Uterus (tissue), 4 donors: ENCODE results near the gene MFSD11. TPM values are rescaled to one million over a fixed set of nuclear protein-coding genes. Genes with fewer than 3 reads are reported as not detected.

Experiments
- DNase-seq, 2 donors: peaks; one replicate each; pipeline ENCODE4 v3.0.0-alpha.2; 2019 to 2020
- H3K27ac ChIP-seq, 2 donors: fragments of 200-600 bp; sonication (generic); 1 replicate in 1 of 2; 2 replicates in 1 of 2; pipeline ENCODE4 v1.5.1; 2016 to 2018
- H3K27me3 ChIP-seq, 2 donors: fragments of 200-600 bp; sonication (generic); one replicate each; pipeline ENCODE4 v1.5.1; 2018 to 2019; ENCODE audit warnings: control low read depth in 1 of 2
- H3K36me3 ChIP-seq, 2 donors: fragments of 200-600 bp; sonication (generic); one replicate each; pipeline ENCODE4 v1.5.1; 2019; ENCODE audit warnings: control low read depth in 1 of 2
- H3K4me1 ChIP-seq, 2 donors: fragments of 200-600 bp; sonication (generic); one replicate each; pipeline ENCODE4 v1.5.1; 2018 to 2019; ENCODE audit warnings: control low read depth in 1 of 2
- H3K4me3 ChIP-seq, 2 donors: fragments of 200-600 bp; sonication (generic); 1 replicate in 1 of 2; 2 replicates in 1 of 2; pipeline ENCODE4 v1.5.1; 2018 to 2019; ENCODE audit warnings: mild to moderate bottlenecking in 1 of 2
- H3K9me3 ChIP-seq, 2 donors: fragments of 200-600 bp; sonication (generic); one replicate each; pipeline ENCODE4 v1.5.1; 2019; ENCODE audit warnings: control low read depth in 1 of 2
- POLR2A ChIP-seq, 2 donors: fragments of 450-650 bp; IDR thresholded peaks; one replicate each; pipeline ENCODE4 v1.6.1; 2016; ENCODE audit warnings: antibody characterized with exemption in 2 of 2, mild to moderate bottlenecking in 1 of 2, moderate library complexity in 1 of 2
- intact Hi-C: fragments of 100-400 bp; cut with DNase I; formaldehyde crosslinking; loops from one replicate; pipeline ENCODE4 v1.15.1; 2023; ENCODE audit warnings: low total_unique reads
- total RNA-seq, 4 donors: library from RNA; depleted of rRNA in 3 of 4; stranded (reverse); fragments of >200 nt in 3 of 4; gene quantifications; one replicate each; pipeline versions ENCODE4 v1.1.0 to v1.2.4, GENCODE V29; 2014 to 2023
- TF ChIP-seq, protein P1 (sequence below), 4 experiments: fragments of 200-600 bp in 2 of 4; fragments of 450-650 bp in 2 of 4; sonication (generic) in 2 of 4; IDR thresholded peaks; one replicate each; pipeline ENCODE4 v1.5.1; 2016 to 2019; ENCODE audit warnings: antibody characterized with exemption in 4 of 4, mild to moderate bottlenecking in 2 of 4, moderate library complexity in 1 of 4
- donor health status: DM: yes; HTN: yes; CAD: no.

Gene MFSD11
- total RNA-seq, 4 donors from 2014 or later: 32.0 to 69.2 (median 45.2) TPM

DNA sequence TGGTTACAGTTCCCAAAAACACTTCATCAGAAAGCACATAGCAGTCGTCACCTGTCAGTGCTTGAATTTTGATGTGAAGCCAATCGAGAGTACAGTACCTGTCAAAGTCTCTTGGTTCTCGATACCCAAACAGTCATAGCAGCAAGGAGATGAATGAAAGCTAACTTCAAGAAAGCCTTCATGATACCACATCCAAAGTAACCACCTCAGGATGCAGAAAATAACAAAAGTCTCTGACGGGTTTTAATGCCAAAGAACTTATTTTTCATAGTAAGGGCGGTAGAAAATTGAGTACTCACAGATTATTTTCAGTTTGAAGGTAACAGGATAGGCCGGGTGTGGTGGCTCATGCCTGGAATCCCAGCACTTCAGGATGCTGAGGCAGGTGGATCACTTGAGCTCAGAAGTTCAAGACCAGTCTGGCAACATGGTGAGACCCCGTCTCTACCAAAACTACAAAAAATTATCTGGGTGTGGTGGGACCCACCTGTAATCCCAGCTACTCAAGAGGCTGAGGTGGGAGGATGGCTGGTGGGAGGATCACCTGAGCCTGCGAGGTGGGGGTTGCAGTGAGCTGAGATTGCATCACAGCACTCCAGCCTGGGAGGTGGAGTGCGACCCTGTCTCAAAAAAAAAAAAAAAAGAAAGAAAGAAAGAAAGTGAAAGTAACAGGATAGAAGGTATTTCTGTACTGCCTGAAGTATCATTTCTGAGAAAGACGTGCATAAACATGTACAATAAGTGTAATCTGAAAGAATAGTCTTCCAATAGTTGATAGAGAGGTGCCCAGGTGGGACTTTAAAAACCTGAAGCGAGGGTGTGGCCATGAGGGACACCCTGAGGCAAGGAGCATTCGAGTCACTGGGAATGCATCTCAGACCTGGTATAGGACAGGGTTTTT, 15.4 kb downstream of the MFSD11 start:
- no peak for TF ChIP-seq POLR2A (IDR thresholded peaks at IDR 0.05)
- TF ChIP-seq, protein P1, sequence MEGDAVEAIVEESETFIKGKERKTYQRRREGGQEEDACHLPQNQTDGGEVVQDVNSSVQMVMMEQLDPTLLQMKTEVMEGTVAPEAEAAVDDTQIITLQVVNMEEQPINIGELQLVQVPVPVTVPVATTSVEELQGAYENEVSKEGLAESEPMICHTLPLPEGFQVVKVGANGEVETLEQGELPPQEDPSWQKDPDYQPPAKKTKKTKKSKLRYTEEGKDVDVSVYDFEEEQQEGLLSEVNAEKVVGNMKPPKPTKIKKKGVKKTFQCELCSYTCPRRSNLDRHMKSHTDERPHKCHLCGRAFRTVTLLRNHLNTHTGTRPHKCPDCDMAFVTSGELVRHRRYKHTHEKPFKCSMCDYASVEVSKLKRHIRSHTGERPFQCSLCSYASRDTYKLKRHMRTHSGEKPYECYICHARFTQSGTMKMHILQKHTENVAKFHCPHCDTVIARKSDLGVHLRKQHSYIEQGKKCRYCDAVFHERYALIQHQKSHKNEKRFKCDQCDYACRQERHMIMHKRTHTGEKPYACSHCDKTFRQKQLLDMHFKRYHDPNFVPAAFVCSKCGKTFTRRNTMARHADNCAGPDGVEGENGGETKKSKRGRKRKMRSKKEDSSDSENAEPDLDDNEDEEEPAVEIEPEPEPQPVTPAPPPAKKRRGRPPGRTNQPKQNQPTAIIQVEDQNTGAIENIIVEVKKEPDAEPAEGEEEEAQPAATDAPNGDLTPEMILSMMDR (IDR thresholded peaks at IDR 0.05): no peak
- no peaks in the 10 kb centered on the region for H3K4me1 ChIP-seq
- DNase-seq: no peak
- H3K4me3 ChIP-seq: no peak overlapping the region
- H3K27me3 ChIP-seq: no peaks in the 10 kb centered on the region
- no peak overlapping the region for H3K27ac ChIP-seq
- intact Hi-C loops: no loop called here
- H3K9me3 ChIP-seq: no peaks in the 10 kb centered on the region
- H3K36me3 ChIP-seq: no peaks in the 10 kb centered on the region

DNA sequence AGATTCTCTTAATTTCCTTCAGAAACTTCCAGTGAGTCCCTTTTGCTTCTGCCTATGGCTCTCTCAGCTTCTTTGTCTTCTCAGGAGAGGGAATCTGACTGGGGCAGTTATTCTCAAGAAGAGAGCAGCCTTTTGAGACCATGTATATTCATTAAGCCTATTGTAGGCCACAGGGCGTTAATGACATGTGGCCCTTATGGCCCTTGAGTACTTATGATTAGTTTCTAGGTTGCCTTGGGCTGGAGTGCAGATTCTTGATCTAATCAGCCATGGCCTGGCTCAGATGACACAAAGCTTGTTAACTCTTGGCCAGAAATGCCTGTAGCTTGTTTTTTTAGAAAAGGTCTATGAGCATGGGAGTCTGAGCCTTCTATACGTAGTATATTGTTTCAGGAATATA, 17.4 kb downstream of the MFSD11 start:
- Histone ChIP-seq H3K27ac (no peak overlapping the region), H3K4me1 (no peaks in the 10 kb centered on the region), H3K36me3 (no peaks in the 10 kb centered on the region), H3K27me3 (no peaks in the 10 kb centered on the region), H3K9me3 (no peaks in the 10 kb centered on the region), H3K4me3 (no peak overlapping the region)
- no peak for DNase-seq
- intact Hi-C loops: no loop called here
- no peak for TF ChIP-seq POLR2A (IDR thresholded peaks at IDR 0.05)
- TF ChIP-seq, protein P1 (IDR thresholded peaks at IDR 0.05): no peak

DNA sequence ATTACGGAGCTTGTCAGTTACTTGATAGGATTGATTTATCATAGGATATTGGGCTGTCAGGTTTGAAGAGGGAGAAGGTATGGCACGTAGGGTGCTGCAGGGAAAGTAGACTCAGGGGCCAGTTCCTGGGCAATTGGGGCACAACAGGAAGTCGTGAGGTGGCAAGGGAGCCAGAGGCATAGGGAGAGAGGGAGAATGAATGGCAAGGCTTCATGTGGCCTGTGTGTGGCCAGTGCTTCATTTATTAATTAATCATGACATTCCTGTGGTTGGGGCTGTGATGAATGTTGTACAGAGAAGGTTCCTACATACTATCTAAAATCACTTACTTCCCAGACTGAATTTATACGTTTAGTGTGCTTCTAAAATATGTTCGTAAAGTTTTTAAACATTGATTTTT, 19.3 kb downstream of the MFSD11 start:
- H3K4me1 ChIP-seq: no peaks in the 10 kb centered on the region
- no peak for DNase-seq
- TF ChIP-seq POLR2A (IDR thresholded peaks at IDR 0.05): no peak
- TF ChIP-seq, protein P1 (IDR thresholded peaks at IDR 0.05): no peak
- no peak overlapping the region for H3K27ac ChIP-seq
- no peaks in the 10 kb centered on the region for H3K36me3 ChIP-seq
- H3K9me3 ChIP-seq: no peaks in the 10 kb centered on the region
- no peaks in the 10 kb centered on the region for H3K27me3 ChIP-seq
- H3K4me3 ChIP-seq: no peak overlapping the region
- intact Hi-C loops: no loop called here

DNA sequence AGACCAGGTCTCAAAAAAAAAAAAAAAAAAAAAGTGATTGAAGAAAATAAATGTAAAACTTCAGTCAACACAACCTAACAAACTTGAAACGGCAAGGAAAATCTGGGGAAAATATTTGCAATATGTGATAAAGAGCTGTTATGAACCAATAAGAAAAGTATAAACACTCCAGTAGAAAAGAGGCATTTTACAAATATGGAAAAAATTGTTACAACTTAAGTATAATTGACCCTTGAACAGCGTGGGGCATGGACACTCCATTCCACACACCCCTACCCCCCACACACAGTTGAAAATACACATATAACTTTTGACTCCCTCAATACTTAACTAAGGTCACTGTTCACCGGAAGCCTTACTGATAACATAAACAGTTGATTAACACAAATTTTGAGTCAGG, 20.7 kb downstream of the MFSD11 start:
- no peak for TF ChIP-seq POLR2A (IDR thresholded peaks at IDR 0.05)
- TF ChIP-seq, protein P1 (IDR thresholded peaks at IDR 0.05): no peak
- no peak overlapping the region for H3K27ac ChIP-seq

DNA sequence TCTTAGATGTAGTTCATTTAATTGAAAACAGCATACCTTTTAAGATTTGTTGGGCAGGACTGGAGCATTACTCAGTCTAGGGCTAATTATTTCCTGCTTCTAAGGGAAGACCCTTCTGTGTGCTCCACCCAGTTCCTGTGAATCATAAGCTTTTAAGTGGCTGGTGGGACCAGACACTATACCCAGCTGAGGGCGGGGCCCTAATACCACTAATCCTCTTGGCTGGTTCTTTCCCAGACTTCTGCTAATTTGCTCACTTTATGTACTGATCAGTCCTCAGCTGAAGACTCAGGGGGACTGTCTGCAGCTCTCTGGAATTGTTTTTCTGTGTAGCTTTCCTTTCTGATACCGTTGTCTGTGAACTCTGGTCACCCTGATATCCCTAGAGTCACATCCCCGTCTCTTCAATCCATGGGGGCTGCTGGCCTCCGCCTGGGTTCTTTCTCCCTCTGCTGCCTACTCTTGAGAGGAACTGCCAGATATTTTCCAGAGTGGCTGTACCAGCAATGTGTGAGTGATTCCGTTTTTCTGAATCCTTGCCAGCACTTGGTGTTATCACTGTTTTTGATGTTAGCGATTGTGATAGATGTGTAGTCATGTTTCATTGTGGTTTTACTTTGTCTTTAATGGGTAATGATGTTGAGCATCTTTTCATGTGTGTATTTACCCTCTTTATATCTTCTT, 35.1 kb downstream of the MFSD11 start:
- H3K4me1 ChIP-seq: no peaks in the 10 kb centered on the region
- no peaks in the 10 kb centered on the region for H3K36me3 ChIP-seq
- H3K27ac ChIP-seq: no peak overlapping the region
- no peaks in the 10 kb centered on the region for H3K27me3 ChIP-seq
- DNase-seq: peak in 1 of 2 donors; percentile 15
- TF ChIP-seq POLR2A (IDR thresholded peaks at IDR 0.05): no peak
- TF ChIP-seq, protein P1 (IDR thresholded peaks at IDR 0.05): no peak
- intact Hi-C loops: no loop called here
- H3K9me3 ChIP-seq: no peaks in the 10 kb centered on the region
- no peak overlapping the region for H3K4me3 ChIP-seq

More for the DNA sequence above, 20.7 kb downstream of the MFSD11 start:
- no peak for DNase-seq
- intact Hi-C loops: no loop called here
- Histone ChIP-seq H3K36me3 (no peaks in the 10 kb centered on the region), H3K9me3 (no peaks in the 10 kb centered on the region), H3K4me3 (no peak overlapping the region), H3K4me1 (no peaks in the 10 kb centered on the region), H3K27me3 (no peaks in the 10 kb centered on the region)
